KBM-7 (cell line): ENCODE measurements around the gene TRIM15.

Experiments
- DNase-seq: peaks from one replicate; pipeline ENCODE4 v3.0.0-alpha.2; 2015
- in situ Hi-C: fragments of 300-500 bp; cut with MboI; formaldehyde crosslinking; loops from 2 replicates; pipeline ENCODE4 v1.14.3; 2020; ENCODE audit warnings: low sequenced_read_pairs, low pct_unique_long_range_greater_than_20kb, mixed read lengths

TRIM15 gene

GRCh38 chr6:30143780-30144179 lies 19.6 kb upstream of the TRIM15 start:
- DNase-seq: no peak
- in situ Hi-C loops: no loop called here

- no peak for DNase-seq
- in situ Hi-C loops: no loop called here
Measured at GRCh38 chr6:30144811-30145210, 18.5 kb upstream of the TRIM15 start.

GRCh38 chr6:30145818-30146217 lies 17.5 kb upstream of the TRIM15 start:
- DNase-seq: no peak
- in situ Hi-C loops: no loop called here

GRCh38 chr6:30147096-30147495 lies 16.2 kb upstream of the TRIM15 start:
- no peak for DNase-seq
- in situ Hi-C loops: no loop called here

GRCh38 chr6:30149234-30149633 lies 14.1 kb upstream of the TRIM15 start:
- in situ Hi-C loops: no loop called here
- no peak for DNase-seq

GRCh38 chr6:30149858-30150550 lies 13.3 kb upstream of the TRIM15 start:
- in situ Hi-C loops: no loop called here
- DNase-seq: no peak

GRCh38 chr6:30150671-30151395 lies 12.5 kb upstream of the TRIM15 start:
- in situ Hi-C loops: no loop called here
- no peak for DNase-seq

- in situ Hi-C loops: no loop called here
- DNase-seq: peak; percentile 82
Measured at GRCh38 chr6:30151580-30151979, 11.8 kb upstream of the TRIM15 start.

GRCh38 chr6:30152016-30152673 lies 11.2 kb upstream of the TRIM15 start:
- in situ Hi-C loops: no loop called here
- DNase-seq: no peak

GRCh38 chr6:30152910-30153610 lies 10.3 kb upstream of the TRIM15 start:
- in situ Hi-C loops: no loop called here
- no peak for DNase-seq

GRCh38 chr6:30154061-30154460 lies 9.3 kb upstream of the TRIM15 start:
- DNase-seq: no peak
- in situ Hi-C loops: no loop called here

- DNase-seq: no peak
- in situ Hi-C loops: no loop called here
Measured at GRCh38 chr6:30154709-30155519, 8.4 kb upstream of the TRIM15 start.

- DNase-seq: no peak
- in situ Hi-C loops: no loop called here
Measured at GRCh38 chr6:30155520-30156261, 7.7 kb upstream of the TRIM15 start.

GRCh38 chr6:30156262-30156599 lies 7.1 kb upstream of the TRIM15 start:
- peak; percentile 72 for DNase-seq
- in situ Hi-C loops: no loop called here

- in situ Hi-C loops: no loop called here
- DNase-seq: no peak
Measured at GRCh38 chr6:30156774-30157173, 6.6 kb upstream of the TRIM15 start.

- no peak for DNase-seq
- in situ Hi-C loops: no loop called here
Measured at GRCh38 chr6:30157581-30157980, 5.8 kb upstream of the TRIM15 start.

- in situ Hi-C loops: no loop called here
- no peak for DNase-seq
Measured at GRCh38 chr6:30157999-30158398, 5.3 kb upstream of the TRIM15 start.

GRCh38 chr6:30158475-30159040 lies 4.8 kb upstream of the TRIM15 start:
- in situ Hi-C loops: no loop called here

More at GRCh38 chr6:30158475-30159040, 4.8 kb upstream of the TRIM15 start:
- DNase-seq: no peak
